K562 (cell line): ENCODE results near the gene YPEL3. TPM values are rescaled to one million over a fixed set of nuclear protein-coding genes. Genes with fewer than 3 reads are reported as not detected.

Experiments
- ARID1B ChIP-seq: fragments of 450-650 bp; IDR thresholded peaks from 2 replicates; pipeline ENCODE4 v1.6.1; 2016; ENCODE audit warnings: antibody characterized with exemption, mild to moderate bottlenecking, inconsistent platforms
- ATF7 ChIP-seq: fragments of 450-650 bp; IDR thresholded peaks from 2 replicates; pipeline ENCODE4 v1.7.1; 2014; ENCODE audit warnings: mild to moderate bottlenecking, moderate library complexity
- BCOR ChIP-seq: fragments of 450-650 bp; IDR thresholded peaks from 2 replicates; pipeline ENCODE4 v1.6.1; 2016
- BRD4 ChIP-seq: fragments of 200-600 bp; sonication (generic); IDR thresholded peaks from 2 replicates; pipeline ENCODE4 v1.6.1; 2017; ENCODE audit warnings: inconsistent platforms
- CHD2 ChIP-seq: IDR thresholded peaks from 2 replicates; pipeline ENCODE4 v1.6.1; 2011; ENCODE audit warnings: low read depth, low read length
- FOXP1 ChIP-seq: sonication (generic); formaldehyde crosslinking; IDR thresholded peaks from 2 replicates; pipeline ENCODE4 v1.8.0; 2022; ENCODE audit warnings: mild to moderate bottlenecking, missing genetic modification reagents
- ILK ChIP-seq: fragments of 450-650 bp; IDR thresholded peaks from 2 replicates; pipeline ENCODE4 v1.6.1; 2016; ENCODE audit warnings: missing genetic modification characterization, low read depth, mild to moderate bottlenecking, missing compliant biosample characterization, moderate library complexity, borderline replicate concordance
- MTA1 ChIP-seq: fragments of 450-650 bp; IDR thresholded peaks from 2 replicates; pipeline ENCODE4 v1.6.1; 2017; ENCODE audit warnings: borderline replicate concordance
- NBN ChIP-seq: fragments of 450-650 bp; IDR thresholded peaks from 2 replicates; pipeline ENCODE4 v1.6.1; 2016; ENCODE audit warnings: low read depth, mild to moderate bottlenecking
- PHB ChIP-seq: fragments of 250-450 bp; sonication (Bioruptor Pico); IDR thresholded peaks from 2 replicates; pipeline ENCODE4 v1.5.0; 2021
- PHF8 ChIP-seq: fragments of 200-600 bp; sonication (generic); IDR thresholded peaks from 2 replicates; pipeline ENCODE4 v1.6.1; 2012; ENCODE audit warnings: mixed run types, mild to moderate bottlenecking, inconsistent platforms, low read length, moderate library complexity, borderline replicate concordance
- POLR2AphosphoS2 ChIP-seq: IDR thresholded peaks from 2 replicates; pipeline ENCODE4 v1.6.1; 2012; ENCODE audit warnings: low read length, improper control_type of control experiment
- POLR3A ChIP-seq: IDR thresholded peaks from 2 replicates; pipeline ENCODE4 v1.6.1; 2011; ENCODE audit warnings: borderline replicate concordance, mild to moderate bottlenecking, moderate library complexity; ENCODE audit not compliant: insufficient read length, insufficient read depth; ENCODE audit errors: extremely low read depth
- PTBP1 ChIP-seq: fragments of 200-400 bp; formaldehyde crosslinking; IDR thresholded peaks from 2 replicates; pipeline ENCODE4 v1.6.1; 2017; ENCODE audit warnings: low read depth, low read length
- RBM25 ChIP-seq: fragments of 200-400 bp; formaldehyde crosslinking; IDR thresholded peaks from 2 replicates; pipeline ENCODE4 v1.6.1; 2018; ENCODE audit warnings: low read length, low read depth, moderate library complexity; ENCODE audit not compliant: severe bottlenecking
- SMAD1 ChIP-seq: fragments of 150-350 bp; IDR thresholded peaks from 2 replicates; pipeline ENCODE4 v1.6.1; 2014; ENCODE audit warnings: low read length, low read depth; ENCODE audit not compliant: partially characterized antibody
- ZNF140 ChIP-seq: fragments of 250-450 bp; sonication (Bioruptor Pico); IDR thresholded peaks from 2 replicates; pipeline ENCODE4 v1.8.0; 2021; ENCODE audit warnings: moderate library complexity, mild to moderate bottlenecking, inconsistent platforms
- ZNF174 ChIP-seq: fragments of 250-450 bp; sonication (Bioruptor Pico); IDR thresholded peaks from 2 replicates; pipeline ENCODE4 v1.4.0; 2020; ENCODE audit warnings: mild to moderate bottlenecking
- ZNF354B ChIP-seq: fragments of 250-450 bp; sonication (Bioruptor Pico); IDR thresholded peaks from 2 replicates; pipeline ENCODE4 v1.4.0; 2020
- ZNF668 ChIP-seq: fragments of 250-450 bp; sonication (Bioruptor Pico); IDR thresholded peaks from 2 replicates; pipeline ENCODE4 v1.8.0; 2022; ENCODE audit warnings: mild to moderate bottlenecking, inconsistent platforms
- polyA plus RNA-seq, 8 experiments: library from polyadenylated mRNA; depleted of rRNA in 4 of 8; stranded (reverse) in 5 of 8; unstranded in 3 of 8; fragments of >200 nt; fragmentation: Nextera tagmentation in 2 of 8; fragmentation: Illumina TruSeq in 1 of 8; extraction: Ambion mirVana in 2 of 8; extraction: Trizol in 1 of 8; gene quantifications; 2 replicates each; pipeline versions ENCODE4 v1.2.1 to v1.2.3, GENCODE V29; 2011 to 2014; ENCODE audit warnings: inconsistent platforms in 1 of 8, missing spikeins in 1 of 8
- total RNA-seq, 7 experiments: library from RNA; depleted of rRNA in 6 of 7; stranded (reverse); fragments of >200 nt in 6 of 7; fragmentation: Illumina TruSeq in 2 of 7; extraction: Trizol in 2 of 7; gene quantifications; 2 replicates each; pipeline versions ENCODE4 v1.2.1 to v1.2.3, GENCODE V29; 2011 to 2021; ENCODE audit warnings: low replicate concordance in 1 of 7
- TF ChIP-seq, protein P1 (sequence below): IDR thresholded peaks from 3 replicates; pipeline ENCODE4 v1.6.1; 2011; ENCODE audit warnings: borderline replicate concordance, mild to moderate bottlenecking, moderate library complexity; ENCODE audit not compliant: insufficient read length; ENCODE audit errors: extremely low read depth
- TF ChIP-seq, protein P2 (sequence below): fragments of 450-650 bp; IDR thresholded peaks from 2 replicates; pipeline ENCODE4 v1.6.1; 2016; ENCODE audit warnings: mild to moderate bottlenecking
- TF ChIP-seq, protein P3 (sequence below): fragments of 250-450 bp; sonication (Bioruptor Pico); IDR thresholded peaks from 2 replicates; pipeline ENCODE4 v1.8.0; 2022; ENCODE audit warnings: moderate library complexity, mild to moderate bottlenecking, inconsistent platforms

YPEL3 gene
- total and polyA plus RNA-seq, 9 of the 15 experiments (the other 6 are each of a cell fraction or from before 2014, with no cell fraction given), result 0.41 to 15.0 (median 2.9) TPM

DNA sequence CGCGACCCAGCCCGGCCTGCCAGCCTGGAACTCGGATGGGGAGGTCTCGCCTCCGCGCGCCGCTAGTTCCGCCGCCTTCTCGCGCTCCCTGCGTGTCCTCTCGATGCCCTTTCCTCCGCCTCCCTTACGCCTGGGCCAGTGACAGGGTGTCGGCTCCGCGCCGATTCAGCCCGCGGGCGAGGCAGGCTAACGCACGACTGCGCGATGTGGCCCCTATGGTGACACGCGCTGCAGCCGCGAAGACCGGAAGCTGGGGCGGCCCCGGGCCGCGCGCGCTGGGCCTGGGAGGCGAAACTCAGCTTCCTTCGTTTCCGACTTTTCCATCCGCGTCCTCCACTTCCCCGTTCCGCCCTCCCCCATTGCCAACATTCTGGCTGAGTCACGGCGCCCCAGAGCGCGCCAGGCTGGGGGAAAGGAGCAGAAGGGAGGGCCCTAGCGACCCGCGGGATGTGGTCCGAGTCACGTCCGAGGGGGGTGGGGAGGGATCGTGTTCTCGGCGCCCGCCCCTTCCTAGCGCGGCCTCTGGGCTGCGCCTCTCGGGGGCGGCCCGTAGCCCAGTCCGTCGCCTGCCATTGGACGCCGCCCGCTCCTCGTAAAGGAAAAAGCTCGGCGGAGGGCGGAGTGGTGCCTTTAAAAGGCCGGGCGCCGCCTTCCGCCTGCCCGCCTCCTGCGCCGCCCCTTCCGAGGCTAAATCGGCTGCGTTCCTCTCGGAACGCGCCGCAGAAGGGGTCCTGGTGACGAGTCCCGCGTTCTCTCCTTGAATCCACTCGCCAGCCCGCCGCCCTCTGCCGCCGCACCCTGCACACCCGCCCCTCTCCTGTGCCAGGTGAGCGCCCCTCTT is 30.7 kb downstream of the YPEL3 start, which contains the start of gene ALDOA (continued):
- TF ChIP-seq, protein P1, sequence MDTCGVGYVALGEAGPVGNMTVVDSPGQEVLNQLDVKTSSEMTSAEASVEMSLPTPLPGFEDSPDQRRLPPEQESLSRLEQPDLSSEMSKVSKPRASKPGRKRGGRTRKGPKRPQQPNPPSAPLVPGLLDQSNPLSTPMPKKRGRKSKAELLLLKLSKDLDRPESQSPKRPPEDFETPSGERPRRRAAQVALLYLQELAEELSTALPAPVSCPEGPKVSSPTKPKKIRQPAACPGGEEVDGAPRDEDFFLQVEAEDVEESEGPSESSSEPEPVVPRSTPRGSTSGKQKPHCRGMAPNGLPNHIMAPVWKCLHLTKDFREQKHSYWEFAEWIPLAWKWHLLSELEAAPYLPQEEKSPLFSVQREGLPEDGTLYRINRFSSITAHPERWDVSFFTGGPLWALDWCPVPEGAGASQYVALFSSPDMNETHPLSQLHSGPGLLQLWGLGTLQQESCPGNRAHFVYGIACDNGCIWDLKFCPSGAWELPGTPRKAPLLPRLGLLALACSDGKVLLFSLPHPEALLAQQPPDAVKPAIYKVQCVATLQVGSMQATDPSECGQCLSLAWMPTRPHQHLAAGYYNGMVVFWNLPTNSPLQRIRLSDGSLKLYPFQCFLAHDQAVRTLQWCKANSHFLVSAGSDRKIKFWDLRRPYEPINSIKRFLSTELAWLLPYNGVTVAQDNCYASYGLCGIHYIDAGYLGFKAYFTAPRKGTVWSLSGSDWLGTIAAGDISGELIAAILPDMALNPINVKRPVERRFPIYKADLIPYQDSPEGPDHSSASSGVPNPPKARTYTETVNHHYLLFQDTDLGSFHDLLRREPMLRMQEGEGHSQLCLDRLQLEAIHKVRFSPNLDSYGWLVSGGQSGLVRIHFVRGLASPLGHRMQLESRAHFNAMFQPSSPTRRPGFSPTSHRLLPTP, result no peak
- TF ChIP-seq ATF7, result peak; percentile 86
- TF ChIP-seq, protein P2, sequence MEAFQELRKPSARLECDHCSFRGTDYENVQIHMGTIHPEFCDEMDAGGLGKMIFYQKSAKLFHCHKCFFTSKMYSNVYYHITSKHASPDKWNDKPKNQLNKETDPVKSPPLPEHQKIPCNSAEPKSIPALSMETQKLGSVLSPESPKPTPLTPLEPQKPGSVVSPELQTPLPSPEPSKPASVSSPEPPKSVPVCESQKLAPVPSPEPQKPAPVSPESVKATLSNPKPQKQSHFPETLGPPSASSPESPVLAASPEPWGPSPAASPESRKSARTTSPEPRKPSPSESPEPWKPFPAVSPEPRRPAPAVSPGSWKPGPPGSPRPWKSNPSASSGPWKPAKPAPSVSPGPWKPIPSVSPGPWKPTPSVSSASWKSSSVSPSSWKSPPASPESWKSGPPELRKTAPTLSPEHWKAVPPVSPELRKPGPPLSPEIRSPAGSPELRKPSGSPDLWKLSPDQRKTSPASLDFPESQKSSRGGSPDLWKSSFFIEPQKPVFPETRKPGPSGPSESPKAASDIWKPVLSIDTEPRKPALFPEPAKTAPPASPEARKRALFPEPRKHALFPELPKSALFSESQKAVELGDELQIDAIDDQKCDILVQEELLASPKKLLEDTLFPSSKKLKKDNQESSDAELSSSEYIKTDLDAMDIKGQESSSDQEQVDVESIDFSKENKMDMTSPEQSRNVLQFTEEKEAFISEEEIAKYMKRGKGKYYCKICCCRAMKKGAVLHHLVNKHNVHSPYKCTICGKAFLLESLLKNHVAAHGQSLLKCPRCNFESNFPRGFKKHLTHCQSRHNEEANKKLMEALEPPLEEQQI, result no peak
- TF ChIP-seq, protein P3, sequence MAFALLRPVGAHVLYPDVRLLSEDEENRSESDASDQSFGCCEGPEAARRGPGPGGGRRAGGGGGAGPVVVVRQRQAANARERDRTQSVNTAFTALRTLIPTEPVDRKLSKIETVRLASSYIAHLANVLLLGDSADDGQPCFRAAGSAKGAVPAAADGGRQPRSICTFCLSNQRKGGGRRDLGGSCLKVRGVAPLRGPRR (CRISPR knock-in tag), result no peak
- TF ChIP-seq ZNF140, result no peak
- TF ChIP-seq BCOR, result 0 out of 2 replicates have a peak, but pooled peaks have one; percentile 44
- peak; percentile 47 for TF ChIP-seq RBM25
- peak; percentile 68; the same call in 1 of the 2 replicates for TF ChIP-seq PHF8
- TF ChIP-seq POLR3A, result no peak
- no peak for TF ChIP-seq ZNF668 (CRISPR knock-in tag)
- no peak for TF ChIP-seq ILK (tag)
- peak; percentile 71 for TF ChIP-seq FOXP1 (CRISPR knock-in tag)
- TF ChIP-seq ARID1B, result peak; percentile 65
- TF ChIP-seq NBN, result peak; percentile 75
- TF ChIP-seq CHD2, result peak; percentile 65; the same call in 1 of the 2 replicates
- peak; percentile 88 for TF ChIP-seq POLR2AphosphoS2
- no peak for TF ChIP-seq MTA1
- TF ChIP-seq ZNF174 (CRISPR knock-in tag), result no peak
- TF ChIP-seq BRD4, result peak; percentile 74; the same call in 1 of the 2 replicates
- TF ChIP-seq ZNF354B (CRISPR knock-in tag), result no peak
- no peak for TF ChIP-seq PTBP1
- 0 out of 2 replicates have a peak, but pooled peaks have one; percentile 58 for TF ChIP-seq PHB (CRISPR knock-in tag)
- TF ChIP-seq SMAD1, result no peak
